MCF 10A (cell line): Measurements from ENCODE around the gene DMXL1. TPM values are rescaled to one million over a fixed set of nuclear protein-coding genes. Genes with fewer than 3 reads are reported as not detected.

Source experiments
- BruUV-seq: library from RNA; stranded (reverse); fragments of 400-500 nt; replicated peaks from 2 replicates; lab custom pipeline; 2021; lab: Mats Ljungman, UMichigan
- CTCF ChIA-PET: fragments of 300-600 bp; sonication (Branson Sonifier 250); formaldehyde crosslinking; extraction: SDS; loops from one replicate; lab custom pipeline; 2021; ENCODE audit warnings: antibody characterized with exemption, inconsistent platforms; lab: Yijun Ruan, JAX
- POLR2A ChIA-PET: fragments of 300-600, 350-650 bp; sonication (Branson Sonifier 250); formaldehyde crosslinking; extraction: SDS; loops from one replicate; lab custom pipeline; 2020; ENCODE audit warnings: antibody characterized with exemption, inconsistent platforms; lab: Yijun Ruan, JAX
- DNase-seq: peaks from one replicate; pipeline ENCODE4 v3.0.0-alpha.2; 2018; ENCODE audit not compliant: unreplicated experiment
- H3K27ac Mint-ChIP-seq: one replicate; pipeline ENCODE4 v1.8.0; 2022; ENCODE audit warnings: mild to moderate bottlenecking, low read depth, mixed read lengths; ENCODE audit not compliant: unreplicated experiment
- H3K27me3 Mint-ChIP-seq: one replicate; pipeline ENCODE4 v1.8.0; 2022; ENCODE audit warnings: mixed read lengths; ENCODE audit not compliant: insufficient read depth, unreplicated experiment
- H3K36me3 Mint-ChIP-seq: one replicate; pipeline ENCODE4 v1.8.0; 2022; ENCODE audit warnings: mild to moderate bottlenecking, moderate library complexity, mixed read lengths; ENCODE audit not compliant: insufficient read depth, unreplicated experiment
- H3K4me1 Mint-ChIP-seq: one replicate; pipeline ENCODE4 v1.8.0; 2022; ENCODE audit warnings: mixed read lengths; ENCODE audit not compliant: insufficient read depth, unreplicated experiment
- H3K4me3 Mint-ChIP-seq: one replicate; pipeline ENCODE4 v1.8.0; 2022; ENCODE audit warnings: mild to moderate bottlenecking, moderate library complexity, mixed read lengths; ENCODE audit not compliant: unreplicated experiment
- H3K9me3 Mint-ChIP-seq: one replicate; pipeline ENCODE4 v1.8.0; 2022; ENCODE audit warnings: mixed read lengths; ENCODE audit not compliant: unreplicated experiment
- CTCF ChIP-seq: fragments of 200-600 bp; IDR thresholded peaks from one replicate; pipeline ENCODE4 v1.8.0; 2022; ENCODE audit warnings: antibody characterized with exemption, mild to moderate bottlenecking; ENCODE audit not compliant: unreplicated experiment
- intact Hi-C: fragments of 100-400 bp; cut with micrococcal nuclease; formaldehyde crosslinking; loops from 2 replicates; pipeline ENCODE4 v1.14.1; 2022
- total RNA-seq: library from RNA; stranded (reverse); gene quantifications from 2 replicates; pipeline ENCODE4 v1.2.3, GENCODE V29; 2022

DMXL1 gene
- total RNA-seq, 1 experiment from 2014 or later: 45.1 TPM

- H3K27me3 Mint-ChIP-seq: no peaks in the 10 kb centered on the region
- no peak overlapping the region for H3K4me3 Mint-ChIP-seq
- CTCF ChIA-PET: interaction anchor here (0.7 to 1.6 kb wide), 4 partner anchors 11 to 82 kb away, joined by 3 to 9 read pairs (median 4); no protein-coding TSS in a partner anchor
- H3K36me3 Mint-ChIP-seq: no peaks in the 10 kb centered on the region
- POLR2A ChIA-PET: interaction anchor here (0.7 to 3.7 kb wide), 11 partner anchors 9 to 205 kb away, joined by 3 to 32 read pairs (median 13); partner anchors contain the start of genes DMXL1 and TNFAIP8
- no peak for TF ChIP-seq CTCF
- no peak for DNase-seq
- peaks cover 7% of the 10 kb centered on the region for H3K9me3 Mint-ChIP-seq
- intact Hi-C loops: no loop called here
- TSS peak; percentile 42 for BruUV-seq
- peak overlapping the region; percentile 80 for H3K27ac Mint-ChIP-seq
- H3K4me1 Mint-ChIP-seq: peaks cover 31% of the 10 kb centered on the region
Measured at GRCh38 chr5:119275601-119276173, 204.8 kb downstream of the DMXL1 start.

DNA sequence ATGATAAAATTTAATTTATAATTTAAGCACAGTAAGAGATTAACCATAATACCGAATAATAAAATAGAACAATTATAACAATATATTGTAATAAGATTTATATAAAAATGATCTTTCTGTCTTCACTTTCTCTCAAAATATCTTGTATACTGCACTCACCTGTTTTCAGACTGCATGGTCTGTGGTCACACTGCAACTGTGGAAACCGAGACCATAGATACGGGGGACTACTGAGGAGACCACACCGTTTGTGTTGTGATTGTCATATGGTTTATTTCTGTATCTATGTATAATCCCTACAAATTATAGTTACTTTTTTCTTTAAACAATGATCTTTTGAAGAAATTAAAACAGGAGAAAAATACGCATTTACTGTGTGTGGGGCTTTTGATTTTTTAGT, 206.1 kb downstream of the DMXL1 start:
- Mint-ChIP-seq H3K36me3 (no peaks in the 10 kb centered on the region), H3K4me1 (peaks cover 31% of the 10 kb centered on the region), H3K9me3 (peaks cover 7% of the 10 kb centered on the region), H3K27me3 (no peaks in the 10 kb centered on the region), H3K4me3 (no peak overlapping the region), H3K27ac (no peak overlapping the region)
- DNase-seq: no peak
- intact Hi-C loops: no loop called here
- TF ChIP-seq CTCF: no peak
- BruUV-seq: no TSS peak
- ChIA-PET CTCF (interaction anchor here (1.0 kb wide), 2 partner anchors 58 to 84 kb away, joined by 3 read pairs; no protein-coding TSS in a partner anchor), POLR2A (interaction anchor here (0.7 to 3.7 kb wide), 4 partner anchors 9 to 46 kb away, joined by 3 to 32 read pairs (median 13); no protein-coding TSS in a partner anchor)

GRCh38 chr5:119279093-119279492, 208.2 kb downstream of the DMXL1 start:
- Mint-ChIP-seq H3K36me3 (no peaks in the 10 kb centered on the region), H3K9me3 (peaks cover 7% of the 10 kb centered on the region), H3K27ac (no peak overlapping the region), H3K27me3 (no peaks in the 10 kb centered on the region), H3K4me3 (no peak overlapping the region), H3K4me1 (peaks cover 25% of the 10 kb centered on the region)
- intact Hi-C loops: no loop called here
- CTCF ChIA-PET: no interaction called here
- POLR2A ChIA-PET: interaction anchor here (1.0 to 1.5 kb wide), 2 partner anchors 44 to 78 kb away, joined by 4 to 5 read pairs; no protein-coding TSS in a partner anchor
- DNase-seq: no peak
- TF ChIP-seq CTCF: no peak
- no TSS peak for BruUV-seq

DNA sequence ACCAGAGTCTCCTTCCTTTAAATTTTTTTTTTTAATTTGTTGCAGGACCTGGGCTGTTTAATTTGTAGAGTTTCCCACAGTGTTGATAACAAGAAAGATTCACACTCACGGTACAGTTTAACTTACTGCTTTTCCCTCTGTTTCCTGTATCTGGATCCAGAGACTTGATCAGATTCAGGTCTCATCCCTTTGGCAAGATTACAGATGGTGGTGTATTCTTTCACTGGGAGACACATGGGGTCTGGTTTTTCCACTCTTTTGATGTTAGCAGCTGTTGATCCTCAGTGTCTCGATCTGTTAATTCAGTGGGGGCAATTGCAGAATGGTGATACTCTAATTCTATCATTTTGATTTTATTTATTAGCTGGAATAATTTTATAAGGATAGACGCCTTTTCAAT, 209.5 kb downstream of the DMXL1 start:
- Mint-ChIP-seq H3K27me3 (no peaks in the 10 kb centered on the region), H3K27ac (no peak overlapping the region), H3K4me1 (peaks cover 12% of the 10 kb centered on the region), H3K36me3 (no peaks in the 10 kb centered on the region), H3K9me3 (peaks cover 7% of the 10 kb centered on the region), H3K4me3 (no peak overlapping the region)
- ChIA-PET POLR2A (no interaction called here), CTCF (interaction anchor here (0.6 to 2.0 kb wide), 2 partner anchors 54 to 227 kb away, joined by 3 to 9 read pairs; no protein-coding TSS in a partner anchor)
- TF ChIP-seq CTCF: no peak
- no TSS peak for BruUV-seq
- no peak for DNase-seq
- intact Hi-C loops: no loop called here
